GM23338 (cell line): ENCODE results near the gene EVI5.

Experiments
- EZH2 ChIP-seq: fragments of 200-600 bp; sonication (generic); IDR thresholded peaks from one replicate; pipeline ENCODE4 v1.8.0; 2017; ENCODE audit warnings: antibody characterized with exemption, mild to moderate bottlenecking, low read depth; ENCODE audit not compliant: unreplicated experiment
- EZH2phosphoT487 ChIP-seq: fragments of 200-600 bp; sonication (generic); IDR thresholded peaks from one replicate; pipeline ENCODE4 v1.8.1; 2018; ENCODE audit warnings: antibody characterized with exemption; ENCODE audit not compliant: unreplicated experiment
- JUNB ChIP-seq: IDR thresholded peaks from one replicate; pipeline ENCODE4 v1.6.1; 2016; ENCODE audit warnings: antibody characterized with exemption; ENCODE audit not compliant: unreplicated experiment
- NANOG ChIP-seq: IDR thresholded peaks from 2 replicates; pipeline ENCODE4 v1.6.1; 2016; ENCODE audit warnings: antibody characterized with exemption, borderline replicate concordance
- POLR2AphosphoS5 ChIP-seq: IDR thresholded peaks from 2 replicates; pipeline ENCODE4 v1.6.1; 2016; ENCODE audit warnings: antibody characterized with exemption, low read depth
- TF ChIP-seq, protein P1 (sequence below), 2 experiments: fragments of 200-600 bp in 1 of 2; sonication (generic) in 1 of 2; conservative IDR thresholded peaks; 2 replicates each; pipeline versions ENCODE4 v1.5.1 to v1.6.1; 2016 to 2017; ENCODE audit warnings: antibody characterized with exemption in 2 of 2, low read depth in 2 of 2, mild to moderate bottlenecking in 2 of 2, moderate library complexity in 1 of 2
- TF ChIP-seq, protein P2 (sequence below): IDR thresholded peaks from one replicate; pipeline ENCODE4 v1.6.1; 2018; ENCODE audit warnings: antibody characterized with exemption; ENCODE audit not compliant: unreplicated experiment

DNA sequence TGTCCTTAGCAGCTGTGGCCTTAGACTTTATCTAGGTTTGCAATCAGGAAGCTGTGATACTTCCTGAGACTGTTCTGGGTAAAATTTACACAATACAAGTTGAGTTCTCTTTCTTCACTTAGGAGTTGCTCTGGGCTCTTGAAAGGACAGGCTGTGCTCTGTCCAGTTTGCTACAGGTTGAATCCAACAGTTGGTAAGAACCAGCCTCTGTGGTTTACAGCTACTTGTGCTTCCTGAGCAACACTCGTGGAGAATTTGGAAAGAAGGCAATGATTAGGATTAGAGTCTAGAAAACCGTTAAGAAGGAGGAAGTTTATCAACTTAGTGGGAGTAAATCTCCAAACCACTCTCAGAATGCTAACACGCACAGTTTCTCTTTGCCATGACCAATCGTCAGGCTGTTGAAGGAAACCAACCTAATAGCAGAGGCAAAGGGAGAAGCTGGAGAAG lies 325.0 kb downstream of the EVI5 start:
- TF ChIP-seq, protein P1, sequence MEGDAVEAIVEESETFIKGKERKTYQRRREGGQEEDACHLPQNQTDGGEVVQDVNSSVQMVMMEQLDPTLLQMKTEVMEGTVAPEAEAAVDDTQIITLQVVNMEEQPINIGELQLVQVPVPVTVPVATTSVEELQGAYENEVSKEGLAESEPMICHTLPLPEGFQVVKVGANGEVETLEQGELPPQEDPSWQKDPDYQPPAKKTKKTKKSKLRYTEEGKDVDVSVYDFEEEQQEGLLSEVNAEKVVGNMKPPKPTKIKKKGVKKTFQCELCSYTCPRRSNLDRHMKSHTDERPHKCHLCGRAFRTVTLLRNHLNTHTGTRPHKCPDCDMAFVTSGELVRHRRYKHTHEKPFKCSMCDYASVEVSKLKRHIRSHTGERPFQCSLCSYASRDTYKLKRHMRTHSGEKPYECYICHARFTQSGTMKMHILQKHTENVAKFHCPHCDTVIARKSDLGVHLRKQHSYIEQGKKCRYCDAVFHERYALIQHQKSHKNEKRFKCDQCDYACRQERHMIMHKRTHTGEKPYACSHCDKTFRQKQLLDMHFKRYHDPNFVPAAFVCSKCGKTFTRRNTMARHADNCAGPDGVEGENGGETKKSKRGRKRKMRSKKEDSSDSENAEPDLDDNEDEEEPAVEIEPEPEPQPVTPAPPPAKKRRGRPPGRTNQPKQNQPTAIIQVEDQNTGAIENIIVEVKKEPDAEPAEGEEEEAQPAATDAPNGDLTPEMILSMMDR (conservative IDR thresholded peaks at IDR 0.05; ENCODE audit: low read depth in 2 of 2), result no peak
- TF ChIP-seq POLR2AphosphoS5, result no peak
- no peak for TF ChIP-seq EZH2
- TF ChIP-seq NANOG, result no peak
- no peak for TF ChIP-seq JUNB
- TF ChIP-seq, protein P2, sequence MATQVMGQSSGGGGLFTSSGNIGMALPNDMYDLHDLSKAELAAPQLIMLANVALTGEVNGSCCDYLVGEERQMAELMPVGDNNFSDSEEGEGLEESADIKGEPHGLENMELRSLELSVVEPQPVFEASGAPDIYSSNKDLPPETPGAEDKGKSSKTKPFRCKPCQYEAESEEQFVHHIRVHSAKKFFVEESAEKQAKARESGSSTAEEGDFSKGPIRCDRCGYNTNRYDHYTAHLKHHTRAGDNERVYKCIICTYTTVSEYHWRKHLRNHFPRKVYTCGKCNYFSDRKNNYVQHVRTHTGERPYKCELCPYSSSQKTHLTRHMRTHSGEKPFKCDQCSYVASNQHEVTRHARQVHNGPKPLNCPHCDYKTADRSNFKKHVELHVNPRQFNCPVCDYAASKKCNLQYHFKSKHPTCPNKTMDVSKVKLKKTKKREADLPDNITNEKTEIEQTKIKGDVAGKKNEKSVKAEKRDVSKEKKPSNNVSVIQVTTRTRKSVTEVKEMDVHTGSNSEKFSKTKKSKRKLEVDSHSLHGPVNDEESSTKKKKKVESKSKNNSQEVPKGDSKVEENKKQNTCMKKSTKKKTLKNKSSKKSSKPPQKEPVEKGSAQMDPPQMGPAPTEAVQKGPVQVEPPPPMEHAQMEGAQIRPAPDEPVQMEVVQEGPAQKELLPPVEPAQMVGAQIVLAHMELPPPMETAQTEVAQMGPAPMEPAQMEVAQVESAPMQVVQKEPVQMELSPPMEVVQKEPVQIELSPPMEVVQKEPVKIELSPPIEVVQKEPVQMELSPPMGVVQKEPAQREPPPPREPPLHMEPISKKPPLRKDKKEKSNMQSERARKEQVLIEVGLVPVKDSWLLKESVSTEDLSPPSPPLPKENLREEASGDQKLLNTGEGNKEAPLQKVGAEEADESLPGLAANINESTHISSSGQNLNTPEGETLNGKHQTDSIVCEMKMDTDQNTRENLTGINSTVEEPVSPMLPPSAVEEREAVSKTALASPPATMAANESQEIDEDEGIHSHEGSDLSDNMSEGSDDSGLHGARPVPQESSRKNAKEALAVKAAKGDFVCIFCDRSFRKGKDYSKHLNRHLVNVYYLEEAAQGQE, result no peak
- TF ChIP-seq EZH2phosphoT487, result no peak
